H1 (cell line): ENCODE measurements around the gene UGT1A10. TPM values are rescaled to one million over a fixed set of nuclear protein-coding genes. Genes with fewer than 3 reads are reported as not detected.

Experiments used
- CTCF ChIA-PET: fragments of 300-600 bp; sonication (Branson Sonifier 250); formaldehyde crosslinking; loops from one replicate; lab custom pipeline; 2021; ENCODE audit not compliant: partially characterized antibody; lab: Charles Lee
- POLR2A ChIA-PET: fragments of 300-600 bp; sonication (Branson Sonifier 250); formaldehyde crosslinking; loops from one replicate; lab custom pipeline; 2021; ENCODE audit warnings: inconsistent platforms; ENCODE audit not compliant: partially characterized antibody; lab: Charles Lee
- DNase-seq, 2 experiments: peaks; one replicate each; pipeline versions ENCODE4 v3.0.0 to v3.0.0-alpha.2; 2010 to 2022; ENCODE audit warnings: low spot score in 2 of 2, low read depth in 1 of 2, mixed read lengths in 1 of 2
- FAIRE-seq: peaks from 2 replicates; lab custom pipeline; 2011; peaks lifted over from hg19 to GRCh38; lab: Jason Lieb, UNC
- H2AFZ ChIP-seq: 2 replicates; pipeline ENCODE4 v1.8.1; 2012; ENCODE audit warnings: low read length, inconsistent platforms
- H2AK5ac ChIP-seq: 2 replicates; pipeline ENCODE4 v1.6.1; 2013; ENCODE audit warnings: low read depth, low read length
- H2BK120ac ChIP-seq: replicated peaks from 2 replicates; pipeline ENCODE3; 2013; ENCODE audit warnings: low read depth, low read length, inconsistent platforms
- H2BK12ac ChIP-seq: 2 replicates; pipeline ENCODE4 v1.6.1; 2013; ENCODE audit warnings: low read depth, low read length
- H2BK15ac ChIP-seq: 2 replicates; pipeline ENCODE4 v1.6.1; 2013; ENCODE audit warnings: low read length
- H2BK20ac ChIP-seq: 2 replicates; pipeline ENCODE4 v1.6.1; 2013; ENCODE audit warnings: low read length
- H2BK5ac ChIP-seq: 2 replicates; pipeline ENCODE4 v1.6.1; 2013; ENCODE audit warnings: low read depth, low read length
- H3K14ac ChIP-seq: 2 replicates; pipeline ENCODE4 v1.6.1; 2013; ENCODE audit warnings: inconsistent platforms; ENCODE audit not compliant: insufficient read length
- H3K18ac ChIP-seq: 2 replicates; pipeline ENCODE4 v1.6.1; 2013; ENCODE audit warnings: low read length; ENCODE audit errors: extremely low read depth
- H3K23ac ChIP-seq: 2 replicates; pipeline ENCODE4 v1.6.1; 2013; ENCODE audit warnings: inconsistent platforms; ENCODE audit not compliant: insufficient read length
- H3K23me2 ChIP-seq: 2 replicates; pipeline ENCODE4 v1.6.1; 2013; ENCODE audit warnings: low read depth, low read length
- H3K27ac ChIP-seq: 2 replicates; pipeline ENCODE4 v1.6.1; 2011; ENCODE audit warnings: low read depth, low read length, inconsistent platforms
- H3K27me3 ChIP-seq, 4 experiments: replicated peaks in 1 of 4; 1 replicate in 1 of 4; 2 replicates in 3 of 4; pipeline versions ENCODE4 v1.6.1 to v1.8.1; 2011 to 2013; ENCODE audit warnings: low read length in 3 of 4, mild to moderate bottlenecking in 3 of 4, inconsistent platforms in 2 of 4, mixed read lengths in 2 of 4, moderate library complexity in 1 of 4; ENCODE audit not compliant: control insufficient read depth in 3 of 4, insufficient read depth in 3 of 4; ENCODE audit errors: extremely low read depth in 1 of 4
- H3K36me3 ChIP-seq, 4 experiments: 2 replicates each; pipeline versions ENCODE4 v1.6.1 to v1.8.1; 2011 to 2013; ENCODE audit warnings: mild to moderate bottlenecking in 4 of 4, low read length in 3 of 4, moderate library complexity in 2 of 4, control low read depth in 1 of 4, inconsistent platforms in 1 of 4; ENCODE audit not compliant: insufficient read depth in 4 of 4, control insufficient read depth in 2 of 4
- H3K4ac ChIP-seq: replicated peaks from 2 replicates; pipeline ENCODE3; 2013; ENCODE audit warnings: low read length, low read depth, mixed read lengths, inconsistent platforms; ENCODE audit not compliant: insufficient read length
- H3K4me1 ChIP-seq, 4 experiments: replicated peaks in 1 of 4; 1 replicate in 1 of 4; 2 replicates in 3 of 4; pipeline versions ENCODE4 v1.6.1 to v1.8.1; 2011 to 2013; ENCODE audit warnings: low read length in 3 of 4, inconsistent platforms in 2 of 4, mixed read lengths in 1 of 4; ENCODE audit not compliant: insufficient read depth in 4 of 4, control insufficient read depth in 3 of 4
- H3K4me2 ChIP-seq, 2 experiments: 2 replicates each; pipeline versions ENCODE4 v1.6.1 to v1.8.1; 2011 to 2013; ENCODE audit warnings: low read depth in 2 of 2, low read length in 2 of 2, control low read depth in 1 of 2, inconsistent platforms in 1 of 2, mild to moderate bottlenecking in 1 of 2; ENCODE audit not compliant: insufficient read depth in 1 of 2
- H3K4me3 ChIP-seq, 4 experiments: fragments of 200-600, 300-600 bp in 1 of 4; sonication (generic), shearing (Covaris generic), sonication (Bioruptor Twin) in 1 of 4; 2 replicates each; pipeline versions ENCODE4 v1.5.1 to v1.8.1; 2011 to 2016; ENCODE audit warnings: low read length in 4 of 4, low read depth in 3 of 4, control low read depth in 2 of 4, inconsistent platforms in 2 of 4, mild to moderate bottlenecking in 2 of 4, mixed read lengths in 1 of 4, moderate library complexity in 1 of 4; ENCODE audit not compliant: insufficient read depth in 2 of 4; ENCODE audit errors: extremely low read depth in 1 of 4
- H3K56ac ChIP-seq: replicated peaks from 2 replicates; pipeline ENCODE3; 2013; ENCODE audit warnings: low read depth, mild to moderate bottlenecking, mixed read lengths, low read length, inconsistent platforms; ENCODE audit not compliant: insufficient read length
- H3K79me1 ChIP-seq: 2 replicates; pipeline ENCODE4 v1.6.1; 2013; ENCODE audit warnings: low read depth, low read length, control low read depth
- H3K79me2 ChIP-seq, 2 experiments: 2 replicates each; pipeline versions ENCODE4 v1.6.1 to v1.8.1; 2012 to 2013; ENCODE audit warnings: low read length in 2 of 2, mild to moderate bottlenecking in 2 of 2, inconsistent platforms in 1 of 2; ENCODE audit not compliant: insufficient read depth in 2 of 2, control insufficient read depth in 1 of 2
- H3K9ac ChIP-seq, 4 experiments: replicated peaks in 1 of 4; 1 replicate in 1 of 4; 2 replicates in 3 of 4; pipeline versions ENCODE4 v1.6.1 to v1.8.1; 2011 to 2013; ENCODE audit warnings: low read depth in 3 of 4, low read length in 3 of 4, control low read depth in 2 of 4, mild to moderate bottlenecking in 2 of 4, moderate library complexity in 2 of 4, inconsistent platforms in 1 of 4; ENCODE audit errors: extremely low read depth in 1 of 4
- H3K9me3 ChIP-seq, 2 experiments: 2 replicates each; pipeline versions ENCODE4 v1.6.1 to v1.8.1; 2012 to 2013; ENCODE audit warnings: mild to moderate bottlenecking in 2 of 2, moderate library complexity in 2 of 2, control low read depth in 1 of 2, inconsistent platforms in 1 of 2, low read depth in 1 of 2, low read length in 1 of 2, mixed read lengths in 1 of 2; ENCODE audit not compliant: insufficient read depth in 2 of 2
- H4K20me1 ChIP-seq, 2 experiments: replicated peaks in 1 of 2; 2 replicates each; pipeline versions ENCODE3 to v1.8.1; 2011 to 2013; ENCODE audit warnings: inconsistent platforms in 2 of 2, low read length in 2 of 2, mild to moderate bottlenecking in 1 of 2; ENCODE audit not compliant: insufficient read depth in 2 of 2, control insufficient read depth in 1 of 2
- H4K5ac ChIP-seq: 2 replicates; pipeline ENCODE4 v1.6.1; 2013; ENCODE audit warnings: low read length, low read depth, mixed read lengths, inconsistent platforms; ENCODE audit not compliant: insufficient read length
- H4K8ac ChIP-seq: 2 replicates; pipeline ENCODE4 v1.8.0; 2013; ENCODE audit warnings: mild to moderate bottlenecking, moderate library complexity, low read length, inconsistent platforms; ENCODE audit not compliant: insufficient read depth; ENCODE audit errors: extremely low read depth
- H4K91ac ChIP-seq: replicated peaks from 2 replicates; pipeline ENCODE3; 2013; ENCODE audit warnings: low read length, mixed read lengths, inconsistent platforms; ENCODE audit not compliant: insufficient read length
- ASH2L ChIP-seq: fragments of 200-600, 300-600 bp; sonication (generic); IDR thresholded peaks from one replicate; pipeline ENCODE4 v1.7.1; 2017; ENCODE audit warnings: low read length
- CBX5 ChIP-seq: fragments of 300-800, 300-1000 bp; sonication (generic); IDR thresholded peaks from 2 replicates; pipeline ENCODE4 v1.7.1; 2016; ENCODE audit warnings: antibody characterized with exemption, low read length, low read depth
- CHD2 ChIP-seq: IDR thresholded peaks from 2 replicates; pipeline ENCODE4 v1.6.1; 2012; ENCODE audit warnings: low read length, improper control_type of control experiment
- KDM4A ChIP-seq: IDR thresholded peaks from one replicate; pipeline ENCODE4 v1.7.1; 2012; ENCODE audit warnings: low read depth, mild to moderate bottlenecking, moderate library complexity, low read length, inconsistent platforms; ENCODE audit not compliant: severe bottlenecking
- NANOG ChIP-seq: IDR thresholded peaks from 2 replicates; pipeline ENCODE4 v1.6.1; 2011; ENCODE audit warnings: low read length, low read depth, mild to moderate bottlenecking, inconsistent platforms; ENCODE audit not compliant: insufficient read depth, poor library complexity, severe bottlenecking
- POLR2AphosphoS5 ChIP-seq: IDR thresholded peaks from 2 replicates; pipeline ENCODE4 v1.6.1; 2011; ENCODE audit warnings: low read depth, low read length
- RAD21 ChIP-seq, 2 experiments: IDR thresholded peaks in 1 of 2; conservative IDR thresholded peaks in 1 of 2; 2 replicates each; pipeline ENCODE4 v1.6.1; 2011; ENCODE audit warnings: low read depth in 2 of 2, low read length in 2 of 2, improper control_type of control experiment in 1 of 2, inconsistent platforms in 1 of 2, mild to moderate bottlenecking in 1 of 2, moderate library complexity in 1 of 2
- WGBS, 2 experiments: shearing (Covaris generic) in 1 of 2; methylation state at CpG; one replicate each; pipeline versions ENCODE4 v1.1.6 to v1.1.7; 2013 to 2015; ENCODE audit warnings: low lambda C conversion rate in 2 of 2, mixed read lengths in 2 of 2, inconsistent platforms in 1 of 2, low coverage in 1 of 2, missing lambda C conversion rate in 1 of 2; ENCODE audit not compliant: insufficient replicate concordance in 2 of 2, insufficient coverage in 1 of 2, insufficient read length in 1 of 2; ENCODE audit errors: extremely low coverage in 1 of 2, missing lambda C conversion rate in 1 of 2; 5-methylcytosine and 5-hydroxymethylcytosine counted together
- polyA plus RNA-seq, 7 experiments: library from polyadenylated mRNA; depleted of rRNA in 3 of 7; stranded (reverse) in 5 of 7; unstranded in 2 of 7; fragments of >200 nt in 5 of 7; fragments of 200-250 nt in 2 of 7; gene quantifications; 1 replicate in 5 of 7; 2 replicates in 1 of 7; 4 replicates in 1 of 7; pipeline versions ENCODE4 v1.2.1 to v1.2.3, GENCODE V29; 2011 to 2013; ENCODE audit warnings: missing spikeins in 2 of 7, mixed read lengths in 2 of 7
- total RNA-seq: library from RNA; stranded (reverse); fragmentation: NEBNext Ultra II Directional; extraction: Animal tissue kit (Norgen Biotek cat#: 25700); gene quantifications from 2 replicates; pipeline ENCODE4 v1.2.1, GENCODE V29; 2021

Gene UGT1A10
- total and polyA plus RNA-seq, 2 of the 8 experiments (the other 6 are each of a cell fraction or from before 2014, with no cell fraction given), result not detected

GRCh38 chr2:233672886-233673285, 36.6 kb downstream of the UGT1A10 start:
- CTCF ChIA-PET, result no interaction called here
- Histone ChIP-seq H3K4ac (no peak overlapping the region), H4K20me1 (no peaks in the 10 kb centered on the region), H3K23me2 (no peaks in the 10 kb centered on the region), H3K36me3 (no peaks in the 10 kb centered on the region), H3K4me2 (no peak overlapping the region), H3K9ac (no peak overlapping the region), H3K9me3 (no peaks in the 10 kb centered on the region), H2BK12ac (no peak overlapping the region), H3K4me3 (no peak overlapping the region), H3K79me2 (no peaks in the 10 kb centered on the region), H3K27ac (no peak overlapping the region), H3K14ac (no peak overlapping the region), H2BK120ac (no peak overlapping the region), H3K79me1 (no peaks in the 10 kb centered on the region), H3K23ac (no peak overlapping the region), H2AFZ (no peak overlapping the region), H3K56ac (no peak overlapping the region), H4K5ac (no peak overlapping the region), H2BK20ac (no peak overlapping the region), H4K8ac (no peak overlapping the region), H2AK5ac (no peak overlapping the region), H3K27me3 (no peaks in the 10 kb centered on the region), H3K4me1 (no peaks in the 10 kb centered on the region; a peak in 1 of 7 replicates), H2BK15ac (no peak overlapping the region), H3K18ac (no peak overlapping the region), H4K91ac (no peak overlapping the region), H2BK5ac (no peak overlapping the region)
- DNase-seq (no peak), FAIRE-seq (no peak)
- WGBS, 2 experiments, result 97% methylated on average over 3 of the region's 3 CpGs; no CpG with 5 or more reads in 1 of the 2 experiments
- POLR2A ChIA-PET, result no interaction called here
- TF ChIP-seq ASH2L (no peak), CHD2 (no peak), NANOG (no peak), CBX5 (no peak), RAD21 (IDR thresholded peaks at IDR 0.05 in 1 of 2, conservative IDR thresholded peaks at IDR 0.05 in 1 of 2; ENCODE audit: low read depth in 2 of 2, low read length in 2 of 2) (no peak), POLR2AphosphoS5 (no peak), KDM4A (no peak)
